A549 (cell line): Measurements from ENCODE around the gene DDR2. TPM values are rescaled to one million over a fixed set of nuclear protein-coding genes. Genes with fewer than 3 reads are reported as not detected.
A peak's percentile ranks its signal among the peaks of the same experiment; 100 is the strongest.

Source experiments
- ATAC-seq, 2 experiments: fragments of 200-7000 bp in 1 of 2; fragments of >200 bp in 1 of 2; cut with Nextera tagmentation in 1 of 2; cut with Tn5 transposase in 1 of 2; 3 replicates each; pipeline versions ENCODE4 v1.8.0 to v1.9.1; 2018 to 2020; ENCODE audit warnings: mild to moderate bottlenecking in 1 of 2, moderate library complexity in 1 of 2
- CTCF ChIA-PET: fragments of 300-600 bp; sonication (Branson Sonifier 250); formaldehyde crosslinking; extraction: SDS; loops from one replicate; lab custom pipeline; 2021; ENCODE audit warnings: antibody characterized with exemption, inconsistent platforms; lab: Yijun Ruan, JAX
- POLR2A ChIA-PET: fragments of 350-600 bp; formaldehyde crosslinking; extraction: SDS; loops from one replicate; lab custom pipeline; 2021; ENCODE audit warnings: antibody characterized with exemption, inconsistent platforms; lab: Yijun Ruan, JAX
- DNase-seq, 2 experiments: peaks; one replicate each; pipeline versions ENCODE4 v3.0.0 to v3.0.0-alpha.2; 2011 to 2016; ENCODE audit warnings: low read depth in 1 of 2, low spot score in 1 of 2
- FAIRE-seq: peaks from 2 replicates; lab custom pipeline; 2011; peaks lifted over from hg19 to GRCh38; lab: Jason Lieb, UNC
- H3K27ac ChIP-seq, 2 experiments: fragments of >200 bp; sonication (Bioruptor Twin); formaldehyde crosslinking; 3 replicates each; pipeline ENCODE4 v1.5.1; 2016 to 2017
- H3K4me1 ChIP-seq: fragments of >200 bp; sonication (Bioruptor Twin); formaldehyde crosslinking; 3 replicates; pipeline ENCODE4 v1.6.1; 2016
- H3K4me2 ChIP-seq: fragments of >200 bp; sonication (Bioruptor Twin); formaldehyde crosslinking; 3 replicates; pipeline ENCODE4 v1.6.1; 2016
- H3K4me3 ChIP-seq: fragments of >200 bp; sonication (Bioruptor Twin); formaldehyde crosslinking; 3 replicates; pipeline ENCODE4 v1.5.1; 2016
- H3K9me3 ChIP-seq: fragments of >200 bp; sonication (Bioruptor Twin); formaldehyde crosslinking; 3 replicates; pipeline ENCODE4 v1.6.1; 2016
- ATOH8 ChIP-seq: fragments of 250-450 bp; sonication (Bioruptor Pico); IDR thresholded peaks from 2 replicates; pipeline ENCODE4 v1.5.0; 2020; ENCODE audit warnings: low read depth, mild to moderate bottlenecking, moderate library complexity
- BCL3 ChIP-seq: fragments of >200 bp; sonication (Bioruptor Twin); formaldehyde crosslinking; IDR thresholded peaks from 3 replicates; pipeline ENCODE4 v1.6.1; 2016
- CBX2 ChIP-seq: fragments of 200-600 bp; sonication (generic); IDR thresholded peaks from 2 replicates; pipeline ENCODE4 v1.6.1; 2016; ENCODE audit warnings: low read depth, mild to moderate bottlenecking, borderline replicate concordance
- CEBPB ChIP-seq, 2 experiments: fragments of >200 bp in 1 of 2; sonication (Bioruptor Twin) in 1 of 2; formaldehyde crosslinking in 1 of 2; IDR thresholded peaks; 2 replicates each; pipeline ENCODE4 v1.6.1; 2012 to 2016
- CTCF ChIP-seq: fragments of >200 bp; sonication (Bioruptor Twin); formaldehyde crosslinking; IDR thresholded peaks from 3 replicates; pipeline ENCODE4 v1.5.1; 2016
- EHF ChIP-seq: fragments of 250-450 bp; sonication (Bioruptor Pico); IDR thresholded peaks from 2 replicates; pipeline ENCODE4 v1.5.0; 2020; ENCODE audit warnings: mild to moderate bottlenecking
- ELK1 ChIP-seq: fragments of 150-350 bp; IDR thresholded peaks from 2 replicates; pipeline ENCODE4 v1.6.1; 2014; ENCODE audit warnings: low read depth, mild to moderate bottlenecking, low read length
- EP300 ChIP-seq, 2 experiments: fragments of >200 bp; sonication (Bioruptor Twin); formaldehyde crosslinking; IDR thresholded peaks; 2 replicates in 1 of 2; 3 replicates in 1 of 2; pipeline ENCODE4 v1.6.1; 2016 to 2017
- ESRRA ChIP-seq: fragments of 150-350 bp; IDR thresholded peaks from 2 replicates; pipeline ENCODE4 v1.6.1; 2014; ENCODE audit warnings: mild to moderate bottlenecking, low read length, borderline replicate concordance
- FOSB ChIP-seq: fragments of 250-450 bp; sonication (Bioruptor Pico); IDR thresholded peaks from 2 replicates; pipeline ENCODE4 v1.5.0; 2020; ENCODE audit warnings: mild to moderate bottlenecking, moderate library complexity
- FOSL2 ChIP-seq, 2 experiments: fragments of 450-650 bp in 1 of 2; fragments of >200 bp in 1 of 2; sonication (Bioruptor Twin) in 1 of 2; formaldehyde crosslinking; IDR thresholded peaks; 2 replicates each; pipeline versions ENCODE4 v1.5.0 to v1.6.1; 2016 to 2020; ENCODE audit warnings: mild to moderate bottlenecking in 1 of 2, moderate library complexity in 1 of 2
- FOXS1 ChIP-seq: fragments of 250-450 bp; sonication (Bioruptor Pico); IDR thresholded peaks from 2 replicates; pipeline ENCODE4 v1.5.0; 2020; ENCODE audit warnings: mild to moderate bottlenecking, moderate library complexity
- GATA3 ChIP-seq: IDR thresholded peaks from 2 replicates; pipeline ENCODE4 v1.6.1; 2012; ENCODE audit warnings: borderline replicate concordance
- HEYL ChIP-seq: fragments of 250-450 bp; sonication (Bioruptor Pico); IDR thresholded peaks from 2 replicates; pipeline ENCODE4 v1.8.0; 2021; ENCODE audit warnings: mild to moderate bottlenecking, moderate library complexity
- HOXB13 ChIP-seq: fragments of 250-450 bp; sonication (Bioruptor Pico); IDR thresholded peaks from 2 replicates; pipeline ENCODE4 v1.5.0; 2020; ENCODE audit warnings: low read depth, mild to moderate bottlenecking, moderate library complexity
- HOXB5 ChIP-seq: fragments of 250-450 bp; sonication (Bioruptor Pico); IDR thresholded peaks from 2 replicates; pipeline ENCODE4 v1.5.0; 2020; ENCODE audit warnings: mild to moderate bottlenecking, moderate library complexity
- JUNB ChIP-seq: fragments of >200 bp; sonication (Bioruptor Twin); formaldehyde crosslinking; IDR thresholded peaks from 2 replicates; pipeline ENCODE4 v1.6.1; 2016
- KDM5A ChIP-seq: fragments of 200-600 bp; sonication (generic); IDR thresholded peaks from 2 replicates; pipeline ENCODE4 v1.6.1; 2016; ENCODE audit warnings: antibody characterized with exemption, mild to moderate bottlenecking
- MAFK ChIP-seq: fragments of 450-650 bp; IDR thresholded peaks from 2 replicates; pipeline ENCODE4 v1.6.1; 2014; ENCODE audit not compliant: partially characterized antibody
- MAZ ChIP-seq: fragments of 150-350 bp; IDR thresholded peaks from 2 replicates; pipeline ENCODE4 v1.6.1; 2014; ENCODE audit warnings: antibody characterized with exemption, low read depth, low read length, borderline replicate concordance
- NR3C1 ChIP-seq: fragments of >200 bp; sonication (Bioruptor Twin); formaldehyde crosslinking; IDR thresholded peaks from 3 replicates; pipeline ENCODE4 v1.6.1; 2017
- PBX3 ChIP-seq: IDR thresholded peaks from 2 replicates; pipeline ENCODE4 v1.6.1; 2012
- RAD21 ChIP-seq, 2 experiments: fragments of >200 bp in 1 of 2; sonication (Bioruptor Twin) in 1 of 2; formaldehyde crosslinking in 1 of 2; IDR thresholded peaks in 1 of 2; conservative IDR thresholded peaks in 1 of 2; 2 replicates in 1 of 2; 3 replicates in 1 of 2; pipeline ENCODE4 v1.6.1; 2012 to 2018; ENCODE audit warnings: inconsistent platforms in 1 of 2
- RFX5 ChIP-seq: fragments of 450-650 bp; IDR thresholded peaks from 2 replicates; pipeline ENCODE4 v1.7.1; 2014; ENCODE audit warnings: antibody characterized with exemption, mild to moderate bottlenecking, moderate library complexity
- RNF2 ChIP-seq: fragments of 200-600 bp; sonication (generic); IDR thresholded peaks from 2 replicates; pipeline ENCODE4 v1.6.1; 2016; ENCODE audit warnings: low read depth, mild to moderate bottlenecking, antibody characterized with exemption, moderate library complexity, borderline replicate concordance
- SMC3 ChIP-seq: fragments of >200 bp; sonication (Bioruptor Twin); formaldehyde crosslinking; IDR thresholded peaks from 3 replicates; pipeline ENCODE4 v1.6.1; 2018; ENCODE audit warnings: inconsistent platforms
- TP53 ChIP-seq: fragments of 250-450 bp; sonication (Bioruptor Pico); IDR thresholded peaks from 2 replicates; pipeline ENCODE4 v1.5.0; 2021; ENCODE audit warnings: mild to moderate bottlenecking, moderate library complexity
- ZFP36 ChIP-seq: fragments of 450-650 bp; IDR thresholded peaks from 2 replicates; pipeline ENCODE4 v1.6.1; 2014; ENCODE audit warnings: borderline replicate concordance; ENCODE audit not compliant: partially characterized antibody
- WGBS: methylation state at CpG from one replicate; pipeline ENCODE4 v1.1.6; 2017; ENCODE audit errors: missing lambda C conversion rate; 5-methylcytosine and 5-hydroxymethylcytosine counted together
- polyA plus RNA-seq, 4 experiments: library from polyadenylated mRNA; depleted of rRNA in 3 of 4; stranded (reverse); fragments of >200 nt; fragmentation: RNase III in 1 of 4; extraction: RNeasy Plus Mini Kit Qiagen cat#74134 plus additional on column Dnase treatment in 1 of 4; gene quantifications; 2 replicates in 3 of 4; 3 replicates in 1 of 4; pipeline ENCODE4 v1.2.3, GENCODE V29; 2011 to 2017

DDR2 gene
- polyA plus RNA-seq, 2 of the 4 experiments (the other 2 are of a cell fraction): 0.14 to 0.49 TPM

- ChIA-PET POLR2A (no interaction called here), CTCF (no interaction called here)
- DNase-seq: no peak
Observed at GRCh38 chr1:162709870-162710269, 77.6 kb downstream of the DDR2 start.

GRCh38 chr1:162710345-162710744, 78.1 kb downstream of the DDR2 start:
- POLR2A ChIA-PET: no interaction called here
- FAIRE-seq: no peak
- 5% methylated on average over 1 of the region's 1 CpG for WGBS
- no peak for TF ChIP-seq FOXS1 (CRISPR knock-in tag)
- no peak for TF ChIP-seq NR3C1
- no peak for TF ChIP-seq RFX5
- no peak for TF ChIP-seq ZFP36
- TF ChIP-seq TP53: no peak
- no peak for TF ChIP-seq MAZ
- TF ChIP-seq MAFK: no peak
- TF ChIP-seq ATOH8 (CRISPR knock-in tag): no peak
- TF ChIP-seq CTCF: no peak
- no peak for TF ChIP-seq JUNB
- TF ChIP-seq RAD21 (conservative IDR thresholded peaks at IDR 0.05 in 1 of 2, IDR thresholded peaks at IDR 0.05 in 1 of 2): no peak
- no peak for TF ChIP-seq EHF (CRISPR knock-in tag)
- no peak for TF ChIP-seq KDM5A
- TF ChIP-seq FOSL2 (IDR thresholded peaks at IDR 0.05): no peak
- no peak for TF ChIP-seq FOSL2 (CRISPR knock-in tag; IDR thresholded peaks at IDR 0.05)
- no peak for TF ChIP-seq HEYL (CRISPR knock-in tag)
- no peak for TF ChIP-seq HOXB5 (CRISPR knock-in tag)
- TF ChIP-seq, all 56 proteins: peak for 0
- Histone ChIP-seq H3K9me3 (no peaks in the 10 kb centered on the region), H3K4me2 (peak overlapping the region; percentile 20; the same call in 1 of the 3 replicates), H3K4me3 (no peak overlapping the region), H3K4me1 (peaks cover 9% of the 10 kb centered on the region; the same call in 2 of the 3 replicates), H3K27ac (peak overlapping the region in 1 of 2 experiments; percentile 38; a peak in 1 of 6 replicates)
- CTCF ChIA-PET: interaction anchor here (0.6 kb wide), 1 partner anchor 245 kb away, joined by 3 read pairs; no protein-coding TSS in a partner anchor
- DNase-seq (no peak), ATAC-seq (no peak)

More at GRCh38 chr1:162709870-162710269, 77.6 kb downstream of the DDR2 start:
- no peak for TF ChIP-seq GATA3
- no peak for TF ChIP-seq CEBPB (IDR thresholded peaks at IDR 0.05)
- TF ChIP-seq BCL3: no peak
- no peak for TF ChIP-seq SMC3
- TF ChIP-seq HOXB5 (CRISPR knock-in tag): no peak
- no peak for TF ChIP-seq ELK1
- TF ChIP-seq RNF2: no peak
- TF ChIP-seq FOSB: no peak
- no peak for TF ChIP-seq CBX2
- TF ChIP-seq ESRRA: no peak
- no peak for TF ChIP-seq EP300 (IDR thresholded peaks at IDR 0.05)
- TF ChIP-seq NR3C1: no peak
- no peak for TF ChIP-seq RFX5
- TF ChIP-seq HOXB13: no peak
- TF ChIP-seq TP53: no peak
- TF ChIP-seq PBX3: no peak
- Histone ChIP-seq H3K4me3 (no peak overlapping the region), H3K27ac (no peak overlapping the region), H3K4me1 (peaks cover 9% of the 10 kb centered on the region; the same call in 2 of the 3 replicates), H3K4me2 (peak overlapping the region; percentile 20; the same call in 1 of the 3 replicates), H3K9me3 (no peaks in the 10 kb centered on the region)
- WGBS: 32% methylated on average over 1 of the region's 1 CpG
- ATAC-seq: no peak
- FAIRE-seq: no peak
